K562 (cell line): ENCODE results near the gene ATP5MG. TPM values are rescaled to one million over a fixed set of nuclear protein-coding genes. Genes with fewer than 3 reads are reported as not detected.

Experiments used
- ATAC-seq: fragments of 200-7000 bp; cut with Tn5 transposase; 3 replicates; pipeline ENCODE4 v1.9.1; 2020; ENCODE audit warnings: moderate library complexity
- BruUV-seq: library from RNA; stranded (reverse); fragments of 400-500 nt; replicated peaks from 2 replicates; lab custom pipeline; 2021; lab: Mats Ljungman, UMichigan
- CTCF ChIA-PET: fragments of 300-600 bp; formaldehyde crosslinking; extraction: SDS; loops from one replicate; lab custom pipeline; 2021; ENCODE audit warnings: low intra/inter-chr PET ratio; lab: Yijun Ruan, JAX
- POLR2A ChIA-PET: fragments of 300-600, 350-650 bp; sonication (Branson Sonifier 250); formaldehyde crosslinking; extraction: SDS; loops from one replicate; lab custom pipeline; 2021; ENCODE audit warnings: antibody characterized with exemption, inconsistent platforms; lab: Yijun Ruan, JAX
- DNase-seq, 4 experiments: peaks; one replicate each; pipeline versions ENCODE4 v3.0.0 to v3.0.0-alpha.2; 2011 to 2018; ENCODE audit warnings: low spot score in 3 of 4, mixed read lengths in 3 of 4; ENCODE audit errors: extremely low read depth in 1 of 4
- FAIRE-seq: peaks from 2 replicates; lab custom pipeline; 2011; peaks lifted over from hg19 to GRCh38; lab: Jason Lieb, UNC
- H2AFZ ChIP-seq: 2 replicates; pipeline ENCODE4 v1.6.0; 2011; ENCODE audit warnings: low read depth, low read length, control low read depth, inconsistent platforms
- H3K27ac ChIP-seq: fragments of 200-600 bp; 3 replicates; pipeline ENCODE4 v1.8.0; 2011; ENCODE audit warnings: low read depth, mild to moderate bottlenecking, control low read depth, inconsistent platforms, low read length, moderate library complexity, mixed read lengths; ENCODE audit errors: extremely low read depth
- H3K27me3 ChIP-seq, 2 experiments: fragments of 300-600 bp in 1 of 2; 2 replicates in 1 of 2; 3 replicates in 1 of 2; pipeline versions ENCODE4 v1.6.0 to v1.8.0; 2011; ENCODE audit warnings: inconsistent platforms in 2 of 2, low read length in 2 of 2, mild to moderate bottlenecking in 1 of 2, mixed read lengths in 1 of 2, moderate library complexity in 1 of 2; ENCODE audit not compliant: control insufficient read depth in 2 of 2, insufficient read depth in 2 of 2
- H3K36me3 ChIP-seq: fragments of 300-600 bp; 3 replicates; pipeline ENCODE4 v1.8.0; 2011; ENCODE audit warnings: mild to moderate bottlenecking, low read length, inconsistent platforms; ENCODE audit not compliant: control insufficient read depth, insufficient read depth
- H3K4me1 ChIP-seq, 2 experiments: fragments of 200-600 bp in 1 of 2; replicated peaks in 1 of 2; 2 replicates in 1 of 2; 3 replicates in 1 of 2; pipeline versions ENCODE4 v1.5.1 to v1.8.0; 2011; ENCODE audit warnings: inconsistent platforms in 2 of 2, low read length in 2 of 2, mild to moderate bottlenecking in 1 of 2, mixed read lengths in 1 of 2, moderate library complexity in 1 of 2; ENCODE audit not compliant: control insufficient read depth in 2 of 2, insufficient read depth in 2 of 2
- H3K4me2 ChIP-seq: 2 replicates; pipeline ENCODE4 v1.6.1; 2011; ENCODE audit warnings: low read length, control low read depth, inconsistent platforms, mixed read lengths; ENCODE audit not compliant: insufficient read depth
- H3K4me3 ChIP-seq: fragments of 200-600 bp; sonication (generic), shearing (Covaris generic); 2 replicates; pipeline ENCODE4 v1.5.1; 2016; ENCODE audit warnings: control low read depth, inconsistent platforms
- H3K79me2 ChIP-seq: fragments of 200-600 bp; 3 replicates; pipeline ENCODE4 v1.8.0; 2011; ENCODE audit warnings: low read length, inconsistent platforms; ENCODE audit not compliant: control insufficient read depth, insufficient read depth
- H3K9ac ChIP-seq, 2 experiments: 2 replicates each; pipeline versions ENCODE4 v1.6.0 to v1.6.1; 2011; ENCODE audit warnings: low read depth in 2 of 2, low read length in 2 of 2, control low read depth in 1 of 2, inconsistent platforms in 1 of 2, mild to moderate bottlenecking in 1 of 2, mixed read lengths in 1 of 2; ENCODE audit not compliant: insufficient read depth in 1 of 2
- H3K9me1 ChIP-seq: one replicate; pipeline ENCODE4 v1.6.0; 2011; ENCODE audit warnings: inconsistent platforms, mild to moderate bottlenecking, low read length, moderate library complexity; ENCODE audit not compliant: control insufficient read depth, insufficient read depth
- H3K9me3 ChIP-seq: replicated peaks from 2 replicates; pipeline ENCODE4 v1.5.1; 2011; ENCODE audit warnings: low read depth, low read length, inconsistent platforms; ENCODE audit not compliant: control insufficient read depth, insufficient read depth
- H4K20me1 ChIP-seq: replicated peaks from 2 replicates; pipeline ENCODE4 v1.6.1; 2011; ENCODE audit warnings: low read length, inconsistent platforms, mixed read lengths; ENCODE audit not compliant: control insufficient read depth, insufficient read depth
- CEBPG ChIP-seq, 3 experiments: fragments of 200-800 bp in 1 of 3; sonication (Bioruptor generic) in 1 of 3; sonication (generic) in 1 of 3; formaldehyde crosslinking in 1 of 3; IDR thresholded peaks in 2 of 3; conservative IDR thresholded peaks in 1 of 3; 2 replicates each; pipeline versions ENCODE4 v1.6.1 to v1.8.0; 2016 to 2022; ENCODE audit warnings: missing compliant biosample characterization in 2 of 3, missing genetic modification characterization in 2 of 3, mild to moderate bottlenecking in 1 of 3, missing genetic modification reagents in 1 of 3
- PML ChIP-seq: IDR thresholded peaks from 2 replicates; pipeline ENCODE4 v1.6.1; 2012; ENCODE audit warnings: low read length, inconsistent platforms
- RBBP5 ChIP-seq: fragments of 200-600 bp; sonication (generic); IDR thresholded peaks from 2 replicates; pipeline ENCODE4 v1.6.1; 2012; ENCODE audit warnings: borderline replicate concordance, mild to moderate bottlenecking, low read length, control low read depth, inconsistent platforms; ENCODE audit not compliant: insufficient read depth, poor library complexity, severe bottlenecking
- SIX5 ChIP-seq, 2 experiments: IDR thresholded peaks; 2 replicates each; pipeline ENCODE4 v1.6.1; 2011; ENCODE audit warnings: low read length in 2 of 2, borderline replicate concordance in 1 of 2, low read depth in 1 of 2, mild to moderate bottlenecking in 1 of 2, moderate library complexity in 1 of 2; ENCODE audit not compliant: insufficient read depth in 1 of 2
- in situ Hi-C: fragments of 300-500 bp; cut with MboI; formaldehyde crosslinking; loops from 4 replicates; pipeline ENCODE4 v1.15.0; 2018; ENCODE audit warnings: inconsistent platforms, mixed read lengths
- intact Hi-C: fragments of 100-400 bp; cut with micrococcal nuclease; formaldehyde crosslinking; loops from 2 replicates; pipeline ENCODE4 v1.14.2; 2022
- polyA plus RNA-seq, 8 experiments: library from polyadenylated mRNA; depleted of rRNA in 4 of 8; stranded (reverse) in 5 of 8; unstranded in 3 of 8; fragments of >200 nt; fragmentation: Nextera tagmentation in 2 of 8; fragmentation: Illumina TruSeq in 1 of 8; extraction: Ambion mirVana in 2 of 8; extraction: Trizol in 1 of 8; gene quantifications; 2 replicates each; pipeline versions ENCODE4 v1.2.1 to v1.2.3, GENCODE V29; 2011 to 2014; ENCODE audit warnings: inconsistent platforms in 1 of 8, missing spikeins in 1 of 8
- total RNA-seq, 7 experiments: library from RNA; depleted of rRNA in 6 of 7; stranded (reverse); fragments of >200 nt in 6 of 7; fragmentation: Illumina TruSeq in 2 of 7; extraction: Trizol in 2 of 7; gene quantifications; 2 replicates each; pipeline versions ENCODE4 v1.2.1 to v1.2.3, GENCODE V29; 2011 to 2021; ENCODE audit warnings: low replicate concordance in 1 of 7

The ATP5MG gene
- total and polyA plus RNA-seq, 9 of the 15 experiments (the other 6 are each of a cell fraction or from before 2014, with no cell fraction given): 301 to 2,138 (median 434) TPM

DNA sequence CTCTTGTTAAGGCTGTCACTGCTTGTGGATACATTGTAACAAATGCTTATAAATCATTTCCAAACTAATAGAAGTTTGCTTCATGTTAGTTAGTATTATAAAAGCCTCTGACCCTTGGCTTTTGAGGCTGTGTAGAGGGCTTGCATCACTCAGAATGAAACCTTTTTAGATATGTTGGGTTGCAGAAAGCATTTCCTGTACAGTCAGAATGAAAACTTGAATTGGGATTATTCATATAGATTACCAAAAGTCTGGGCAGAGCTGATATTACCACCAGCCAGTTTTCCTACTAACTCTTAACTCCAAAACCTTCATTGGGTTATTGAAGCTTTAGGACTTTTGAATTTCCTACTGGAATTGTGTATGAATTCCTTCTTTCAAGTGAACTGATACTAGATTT is 46.9 kb downstream of the ATP5MG start:
- no peaks in the 10 kb centered on the region for H3K27me3 ChIP-seq
- BruUV-seq: no TSS peak
- H3K9ac ChIP-seq: no peak overlapping the region
- no peak overlapping the region for H3K4me3 ChIP-seq
- peak overlapping the region; percentile 18; the same call in 1 of the 3 replicates for H3K27ac ChIP-seq
- DNase-seq (no peak), ATAC-seq (0 out of 3 replicates have a peak, but pooled peaks have one; percentile 21), FAIRE-seq (no peak)
- POLR2A ChIA-PET: interaction anchor here (0.6 to 2.3 kb wide), 7 partner anchors 9 to 344 kb away, joined by 3 to 13 read pairs (median 3); partner anchors contain the start of gene KMT2A
- peaks cover 3% of the 10 kb centered on the region for H3K9me1 ChIP-seq
- H2AFZ ChIP-seq: no peak overlapping the region
- H3K4me1 ChIP-seq: peaks cover 4% of the 10 kb centered on the region in 2 experiments; a peak in 2 of 5 replicates
- CTCF ChIA-PET: no interaction called here
- peaks cover 12% of the 10 kb centered on the region for H4K20me1 ChIP-seq
- in situ Hi-C loops: no loop called here
- TF ChIP-seq SIX5 (IDR thresholded peaks at IDR 0.05; ENCODE audit: borderline replicate concordance in 1 of 2, insufficient read depth in 1 of 2, low read depth in 1 of 2, low read length in 2 of 2): 0 out of 4 replicates have a peak, but pooled peaks of 1 of the 2 experiments have one; percentile 9
- no peak for TF ChIP-seq PML
- no peak for TF ChIP-seq RBBP5
- no peak for TF ChIP-seq CEBPG (CRISPR knock-in tag; IDR thresholded peaks at IDR 0.05)
- peak in 1 of 2 experiments; percentile 46; a peak in 1 of 4 replicates for TF ChIP-seq CEBPG (tag; conservative IDR thresholded peaks at IDR 0.05 in 1 of 2, IDR thresholded peaks at IDR 0.05 in 1 of 2)
- no peak overlapping the region for H3K4me2 ChIP-seq
- H3K9me3 ChIP-seq: no peaks in the 10 kb centered on the region
- peaks cover 94% of the 10 kb centered on the region for H3K79me2 ChIP-seq
- H3K36me3 ChIP-seq: peaks cover 69% of the 10 kb centered on the region
- intact Hi-C loops: no loop called here
